HL-60/S4 treated with retinoic acid at 250 ng/mL for 4 days and 3 days (cell line): ENCODE data around the gene LCE5A.
"Not testable (repeated sequence)": the region's sequence is repeated elsewhere in the genome, so short reads cannot be mapped to it uniquely, and the experiment has no call there.

Experiments used
- in situ Hi-C: fragments of 300-500 bp; cut with MboI; formaldehyde crosslinking; loops from 2 replicates; pipeline ENCODE4 v1.7.0; 2022; ENCODE audit warnings: low sequenced_read_pairs

LCE5A gene

GRCh38 chr1:152515434-152515783, 4.8 kb downstream of the LCE5A start:
- in situ Hi-C loops: no loop called here

- in situ Hi-C loops: no loop called here
These were observed 5.5 kb downstream of the LCE5A start for GRCh38 chr1:152516082-152516481.

GRCh38 chr1:152517237-152517811, 6.7 kb downstream of the LCE5A start:
- in situ Hi-C loops: no loop called here

GRCh38 chr1:152519851-152520250, 9.2 kb downstream of the LCE5A start:
- in situ Hi-C loops: no loop called here

- in situ Hi-C loops: no loop called here
These were observed 10.0 kb downstream of the LCE5A start for GRCh38 chr1:152520561-152521090.

- in situ Hi-C loops: no loop called here
These were observed 14.6 kb downstream of the LCE5A start for GRCh38 chr1:152525080-152525641.

GRCh38 chr1:152533327-152533938, 22.8 kb downstream of the LCE5A start:
- in situ Hi-C loops: no loop called here

GRCh38 chr1:152535774-152536173, 25.2 kb downstream of the LCE5A start:
- in situ Hi-C loops: no loop called here

- in situ Hi-C loops: no loop called here
These were observed 26.9 kb downstream of the LCE5A start for GRCh38 chr1:152537496-152537895.

- in situ Hi-C loops: no loop called here
These were observed 29.3 kb downstream of the LCE5A start for GRCh38 chr1:152539901-152540300.

GRCh38 chr1:152543820-152544219, 33.2 kb downstream of the LCE5A start:
- in situ Hi-C loops: no loop called here

GRCh38 chr1:152546704-152547103, 36.1 kb downstream of the LCE5A start:
- in situ Hi-C loops: no loop called here

GRCh38 chr1:152548358-152548757, 37.8 kb downstream of the LCE5A start:
- in situ Hi-C loops: not testable (repeated sequence)
